Measurements from ENCODE around the gene HIP1R.
"Not testable (repeated sequence)": the region's sequence is repeated elsewhere in the genome, so short reads cannot be mapped to it uniquely, and the experiment has no call there.

Gene HIP1R

GRCh38 chr12:122886161-122886560 lies 50.9 kb downstream of the HIP1R start:
- Histone ChIP-seq H3K4me3 (ENCODE audit: low read depth in 1 of 5, low read length in 5 of 5) (no peak overlapping the region), H3K9me3 (ENCODE audit: control insufficient read depth in 5 of 5, low read length in 5 of 5) (no peaks in the 10 kb centered on the region), H3K4me1 (ENCODE audit: control insufficient read depth in 5 of 5, insufficient read depth in 5 of 5, low read length in 5 of 5) (peaks cover 2 to 63% (median 33%) of the 10 kb centered on the region in 5 donors), H3K27me3 (ENCODE audit: control insufficient read depth in 5 of 5, insufficient read depth in 4 of 5, low read length in 5 of 5) (no peaks in the 10 kb centered on the region), H3K27ac (ENCODE audit: low read depth, low read length) (peak overlapping the region; percentile 77), H3K36me3 (ENCODE audit: control insufficient read depth in 5 of 5, insufficient read depth in 5 of 5, low read length in 5 of 5) (no peaks in the 10 kb centered on the region), H3K9ac (ENCODE audit: low read length in 5 of 5) (no peak overlapping the region)

GRCh38 chr12:122886851-122887818 lies 51.9 kb downstream of the HIP1R start:
- Histone ChIP-seq H3K27me3 (ENCODE audit: control insufficient read depth in 5 of 5, insufficient read depth in 4 of 5, low read length in 5 of 5) (no peaks in the 10 kb centered on the region), H3K4me3 (ENCODE audit: low read depth in 1 of 5, low read length in 5 of 5) (peak overlapping the region in 1 of 5 donors; percentile 4), H3K9ac (ENCODE audit: low read length in 5 of 5) (no peak overlapping the region), H3K4me1 (ENCODE audit: control insufficient read depth in 5 of 5, insufficient read depth in 5 of 5, low read length in 5 of 5) (peaks cover 2 to 71% (median 40%) of the 10 kb centered on the region in 5 donors), H3K27ac (ENCODE audit: low read depth, low read length) (peak overlapping the region; percentile 77), H3K36me3 (ENCODE audit: control insufficient read depth in 5 of 5, insufficient read depth in 5 of 5, low read length in 5 of 5) (no peaks in the 10 kb centered on the region), H3K9me3 (ENCODE audit: control insufficient read depth in 5 of 5, low read length in 5 of 5) (no peaks in the 10 kb centered on the region)

DNA sequence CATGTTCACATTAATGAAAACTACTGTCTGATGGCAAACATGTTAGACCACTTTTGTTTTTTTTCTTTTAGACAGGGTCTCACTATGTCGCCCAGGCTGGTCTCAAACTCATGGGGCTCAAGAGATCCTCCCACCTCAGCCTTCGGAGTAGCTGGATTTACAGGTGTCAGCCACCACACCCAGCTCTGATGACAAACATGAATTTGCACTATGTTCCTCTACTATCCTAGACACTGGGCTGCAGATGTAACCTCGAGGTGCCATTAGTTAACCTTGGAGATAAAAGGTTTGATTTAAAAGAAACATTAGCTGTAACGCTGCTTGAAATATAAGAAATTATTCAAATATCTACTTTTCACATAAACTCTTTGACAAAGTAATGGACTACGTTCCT lies 52.6 kb downstream of the HIP1R start:
- H3K9ac ChIP-seq (ENCODE audit: low read length in 5 of 5) = no peak overlapping the region
- peak overlapping the region in 2 of 5 donors; percentile 1 to 63 for H3K4me3 ChIP-seq (ENCODE audit: low read depth in 1 of 5, low read length in 5 of 5)
- H3K9me3 ChIP-seq (ENCODE audit: control insufficient read depth in 5 of 5, low read length in 5 of 5) = no peaks in the 10 kb centered on the region
- H3K27ac ChIP-seq (ENCODE audit: low read depth, low read length) = peak overlapping the region; percentile 77
- H3K36me3 ChIP-seq (ENCODE audit: control insufficient read depth in 5 of 5, insufficient read depth in 5 of 5, low read length in 5 of 5) = no peaks in the 10 kb centered on the region
- H3K27me3 ChIP-seq (ENCODE audit: control insufficient read depth in 5 of 5, insufficient read depth in 4 of 5, low read length in 5 of 5) = no peaks in the 10 kb centered on the region
- H3K4me1 ChIP-seq (ENCODE audit: control insufficient read depth in 5 of 5, insufficient read depth in 5 of 5, low read length in 5 of 5) = peaks cover 2 to 73% (median 47%) of the 10 kb centered on the region in 5 donors

GRCh38 chr12:122888232-122888752 lies 53.0 kb downstream of the HIP1R start:
- peak overlapping the region in 1 of 5 donors; percentile 26 for H3K9ac ChIP-seq (ENCODE audit: low read length in 5 of 5)
- H3K9me3 ChIP-seq (ENCODE audit: control insufficient read depth in 5 of 5, low read length in 5 of 5) = no peaks in the 10 kb centered on the region
- H3K4me1 ChIP-seq (ENCODE audit: control insufficient read depth in 5 of 5, insufficient read depth in 5 of 5, low read length in 5 of 5) = peaks cover 2 to 73% (median 47%) of the 10 kb centered on the region in 5 donors
- H3K36me3 ChIP-seq (ENCODE audit: control insufficient read depth in 5 of 5, insufficient read depth in 5 of 5, low read length in 5 of 5) = no peaks in the 10 kb centered on the region
- peak overlapping the region; percentile 1 to 63 (median 43) for H3K4me3 ChIP-seq (ENCODE audit: low read depth in 1 of 5, low read length in 5 of 5)
- no peaks in the 10 kb centered on the region for H3K27me3 ChIP-seq (ENCODE audit: control insufficient read depth in 5 of 5, insufficient read depth in 4 of 5, low read length in 5 of 5)
- peak overlapping the region; percentile 77 for H3K27ac ChIP-seq (ENCODE audit: low read depth, low read length)

DNA sequence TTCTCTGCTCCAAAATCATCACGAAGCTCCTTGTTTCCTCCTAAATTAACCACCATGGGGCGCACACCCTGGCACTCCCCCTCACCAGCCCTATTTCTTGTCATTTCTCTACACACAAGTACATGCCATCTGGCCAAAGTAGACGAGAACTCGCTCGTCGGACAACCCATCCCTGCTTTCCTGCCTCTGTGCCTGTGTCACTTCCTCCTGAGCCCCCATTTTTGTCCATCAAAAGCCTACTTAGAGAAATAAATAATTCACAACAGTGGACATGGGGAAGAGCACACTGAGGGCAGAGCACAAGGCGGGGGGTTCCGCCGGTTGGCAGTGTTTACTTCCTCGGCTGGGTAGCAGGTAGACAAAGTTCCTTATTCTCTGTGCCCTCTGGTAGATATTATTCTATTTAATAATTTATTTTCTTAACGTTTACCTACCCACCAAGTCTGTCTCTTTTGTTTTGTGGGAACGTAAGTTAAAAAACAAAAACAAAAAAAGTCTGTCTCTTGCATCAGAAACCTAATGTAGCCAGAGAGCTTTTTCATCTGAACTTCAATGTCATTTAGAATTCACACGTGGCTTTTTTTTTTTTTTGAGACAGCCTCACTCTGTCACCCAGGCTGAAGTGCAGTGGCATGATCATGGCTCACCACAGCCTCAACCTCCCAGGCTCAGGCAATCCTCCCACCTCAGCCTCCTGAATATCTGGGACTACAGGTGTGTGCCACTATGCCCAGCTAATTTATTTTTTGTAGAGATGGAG lies 54.7 kb downstream of the HIP1R start:
- peaks cover 4 to 78% (median 55%) of the 10 kb centered on the region in 5 donors for H3K4me1 ChIP-seq (ENCODE audit: control insufficient read depth in 5 of 5, insufficient read depth in 5 of 5, low read length in 5 of 5)
- H3K4me3 ChIP-seq (ENCODE audit: low read depth in 1 of 5, low read length in 5 of 5) = no peak overlapping the region

DNA sequence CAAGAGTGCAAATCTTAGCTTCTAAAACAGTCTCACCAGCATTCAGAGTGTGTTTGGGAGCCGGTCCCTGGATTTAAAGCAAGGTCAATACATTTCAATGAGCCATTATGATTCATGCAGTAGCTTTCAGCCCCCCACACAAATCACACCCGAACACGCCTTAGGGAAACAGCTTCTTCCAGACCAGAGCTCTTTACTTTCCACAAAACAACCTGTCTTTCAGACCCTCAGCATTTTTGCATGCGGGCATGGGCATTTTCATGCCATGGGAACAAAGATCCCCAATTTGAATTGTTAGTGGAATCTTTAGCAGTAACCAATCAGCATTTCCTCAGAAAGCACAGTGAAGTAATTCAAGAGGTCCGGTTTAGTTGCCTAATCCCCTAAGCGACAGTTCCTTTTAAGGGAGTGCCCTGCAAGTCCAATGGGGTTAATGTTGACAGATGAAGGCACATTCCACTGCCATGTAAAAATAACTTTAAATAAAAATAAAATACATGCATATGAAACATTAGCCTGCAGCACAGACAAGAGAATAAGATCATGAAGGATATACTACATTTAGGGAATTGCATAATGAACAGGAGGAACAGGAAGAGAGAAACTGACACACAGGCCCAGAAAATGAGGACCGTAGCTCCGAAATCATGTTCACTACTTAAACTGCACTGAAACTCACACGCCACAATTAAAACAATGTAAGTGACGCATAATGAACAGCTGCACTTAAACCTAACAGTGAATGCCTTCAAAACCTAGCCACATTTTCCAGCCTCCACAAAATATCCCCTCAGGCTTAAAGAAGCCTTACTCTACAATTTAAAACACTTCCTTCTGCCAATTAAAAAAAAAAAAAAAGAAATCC lies 56.6 kb downstream of the HIP1R start:
- no peaks in the 10 kb centered on the region for H3K36me3 ChIP-seq (ENCODE audit: control insufficient read depth in 5 of 5, insufficient read depth in 5 of 5, low read length in 5 of 5)
- peak overlapping the region in 1 of 5 donors; percentile 5 for H3K9ac ChIP-seq (ENCODE audit: low read length in 5 of 5)
- peak overlapping the region in 4 of 5 donors; percentile 23 to 45 (median 33) for H3K4me3 ChIP-seq (ENCODE audit: low read depth in 1 of 5, low read length in 5 of 5)
- peaks cover 0 to 4% (median 3%) of the 10 kb centered on the region in 5 donors for H3K9me3 ChIP-seq (ENCODE audit: control insufficient read depth in 5 of 5, low read length in 5 of 5)
- H3K27ac ChIP-seq (ENCODE audit: low read depth, low read length) = peak overlapping the region; percentile 39
- no peaks in the 10 kb centered on the region for H3K27me3 ChIP-seq (ENCODE audit: control insufficient read depth in 5 of 5, insufficient read depth in 4 of 5, low read length in 5 of 5)
- peaks cover 4 to 92% (median 63%) of the 10 kb centered on the region in 5 donors for H3K4me1 ChIP-seq (ENCODE audit: control insufficient read depth in 5 of 5, insufficient read depth in 5 of 5, low read length in 5 of 5)

More for the DNA sequence above, 54.7 kb downstream of the HIP1R start:
- H3K27me3 ChIP-seq (ENCODE audit: control insufficient read depth in 5 of 5, insufficient read depth in 4 of 5, low read length in 5 of 5) = no peaks in the 10 kb centered on the region
- H3K27ac ChIP-seq (ENCODE audit: low read depth, low read length) = no peak overlapping the region
- no peaks in the 10 kb centered on the region for H3K9me3 ChIP-seq (ENCODE audit: control insufficient read depth in 5 of 5, low read length in 5 of 5)
- no peaks in the 10 kb centered on the region for H3K36me3 ChIP-seq (ENCODE audit: control insufficient read depth in 5 of 5, insufficient read depth in 5 of 5, low read length in 5 of 5)
- no peak overlapping the region for H3K9ac ChIP-seq (ENCODE audit: low read length in 5 of 5)

GRCh38 chr12:122892724-122893123 lies 57.5 kb downstream of the HIP1R start:
- H3K9me3 ChIP-seq (ENCODE audit: control insufficient read depth in 5 of 5, low read length in 5 of 5); H3K27me3 ChIP-seq (ENCODE audit: control insufficient read depth in 5 of 5, insufficient read depth in 4 of 5, low read length in 5 of 5); H3K9ac ChIP-seq (ENCODE audit: low read length in 5 of 5); H3K36me3 ChIP-seq (ENCODE audit: control insufficient read depth in 5 of 5, insufficient read depth in 5 of 5, low read length in 5 of 5): not testable (repeated sequence)
- H3K4me1 ChIP-seq (ENCODE audit: control insufficient read depth in 5 of 5, insufficient read depth in 5 of 5, low read length in 5 of 5) = peaks cover 4 to 83% (median 55%) of the 10 kb centered on the region in 5 donors
- H3K4me3 ChIP-seq (ENCODE audit: low read depth in 1 of 5, low read length in 5 of 5) = peak overlapping the region in 1 of 5 donors; percentile 23
- peak overlapping the region; percentile 32 for H3K27ac ChIP-seq (ENCODE audit: low read depth, low read length)

DNA sequence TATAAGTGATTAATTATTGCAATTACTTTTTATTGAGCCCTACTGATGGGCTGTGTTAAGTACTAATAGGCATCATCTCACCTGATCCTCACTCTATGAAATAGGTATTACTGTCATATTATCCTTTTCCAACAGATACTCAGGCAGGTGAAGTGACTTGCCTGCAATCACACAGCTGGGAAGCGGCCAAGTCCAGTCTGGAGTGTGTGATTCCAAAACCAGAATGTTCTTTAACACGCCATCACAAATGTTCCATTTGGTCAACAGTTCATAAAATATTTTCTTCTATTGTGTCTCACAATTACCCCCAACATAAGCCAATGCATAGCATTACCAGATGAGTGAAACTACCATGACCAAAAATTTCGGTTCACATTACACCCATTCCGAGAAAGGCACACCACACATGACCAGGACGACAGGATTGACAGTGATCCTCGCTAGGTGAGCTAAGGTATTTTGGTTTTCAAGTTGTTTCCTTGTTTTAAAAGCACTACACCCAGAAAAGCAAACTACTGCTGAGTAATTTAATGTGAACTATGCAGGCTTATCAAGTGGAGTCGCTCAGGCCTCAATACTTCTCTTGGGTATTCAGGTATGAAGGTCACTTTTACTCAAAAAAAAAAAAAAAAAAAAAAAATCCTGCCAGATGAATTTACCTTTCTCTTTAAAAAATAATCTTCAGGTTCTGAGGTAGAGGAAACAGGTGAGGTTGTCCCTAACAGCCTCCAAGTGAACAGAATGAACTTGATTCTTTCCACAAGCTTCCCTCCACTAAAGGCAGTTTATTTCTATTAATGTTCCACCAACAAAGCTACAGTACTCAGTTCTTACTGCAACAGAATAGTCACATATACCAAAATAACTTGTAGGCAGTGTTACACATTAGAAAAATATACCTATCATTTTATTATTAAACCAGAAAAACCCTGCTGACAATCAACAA lies 58.2 kb downstream of the HIP1R start:
- Histone ChIP-seq H3K4me3 (ENCODE audit: low read depth in 1 of 5, low read length in 5 of 5) (peak overlapping the region in 3 of 5 donors; percentile 78 to 96 (median 94)), H3K27ac (ENCODE audit: low read depth, low read length) (no peak overlapping the region), H3K9ac (ENCODE audit: low read length in 5 of 5) (peak overlapping the region in 1 of 5 donors; percentile 21), H3K4me1 (ENCODE audit: control insufficient read depth in 5 of 5, insufficient read depth in 5 of 5, low read length in 5 of 5) (peaks cover 4 to 76% (median 48%) of the 10 kb centered on the region in 5 donors), H3K9me3 (ENCODE audit: control insufficient read depth in 5 of 5, low read length in 5 of 5) (peaks cover 0 to 4% (median 3%) of the 10 kb centered on the region in 5 donors), H3K36me3 (ENCODE audit: control insufficient read depth in 5 of 5, insufficient read depth in 5 of 5, low read length in 5 of 5) (no peaks in the 10 kb centered on the region), H3K27me3 (ENCODE audit: control insufficient read depth in 5 of 5, insufficient read depth in 4 of 5, low read length in 5 of 5) (no peaks in the 10 kb centered on the region)
